GM19035 (cell line): ENCODE measurements around the gene SMARCB1.
A peak's percentile ranks its signal among the peaks of the same experiment; 100 is the strongest.

ENCODE experiments used
- ATAC-seq: cut with Tn5 transposase; IDR thresholded peaks from one replicate; pipeline ENCODE4 v1.9.1; 2021; ENCODE audit not compliant: unreplicated experiment

The SMARCB1 gene

DNA sequence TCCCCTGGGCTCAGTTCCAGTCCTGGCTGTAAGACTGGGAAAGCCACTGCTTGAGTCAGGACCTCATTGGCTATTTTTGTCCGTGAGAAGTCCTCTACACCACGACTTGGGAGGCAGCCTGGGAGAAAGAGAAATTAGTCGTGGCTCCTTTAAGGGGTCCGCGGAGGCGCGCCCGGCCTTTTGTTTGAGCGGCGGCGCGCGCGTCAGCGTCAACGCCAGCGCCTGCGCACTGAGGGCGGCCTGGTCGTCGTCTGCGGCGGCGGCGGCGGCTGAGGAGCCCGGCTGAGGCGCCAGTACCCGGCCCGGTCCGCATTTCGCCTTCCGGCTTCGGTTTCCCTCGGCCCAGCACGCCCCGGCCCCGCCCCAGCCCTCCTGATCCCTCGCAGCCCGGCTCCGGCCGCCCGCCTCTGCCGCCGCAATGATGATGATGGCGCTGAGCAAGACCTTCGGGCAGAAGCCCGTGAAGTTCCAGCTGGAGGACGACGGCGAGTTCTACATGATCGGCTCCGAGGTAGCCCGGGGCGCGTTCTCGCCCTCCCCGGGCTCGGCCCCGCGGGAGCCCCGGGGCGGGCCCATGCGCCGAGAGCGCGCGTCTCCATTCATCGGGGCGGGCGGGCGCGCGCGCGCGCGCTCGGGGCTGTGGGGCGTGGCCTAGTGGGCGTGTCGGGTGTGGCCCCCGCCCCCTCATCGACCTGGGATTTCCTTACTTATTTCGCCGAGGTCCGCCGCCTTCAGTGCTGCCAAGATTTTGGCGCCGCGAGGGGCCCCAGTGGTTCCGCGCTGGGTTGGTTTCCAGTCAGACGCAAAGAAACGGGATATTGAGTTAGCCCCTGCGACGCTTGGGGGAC, at the start of gene SMARCB1:
SMARCB1 (plus strand) TSS at position 215 of the 848 bp plus-strand sequence; CDS start at position 419, 204 bp downstream.
- peak; percentile 76 for ATAC-seq

DNA sequence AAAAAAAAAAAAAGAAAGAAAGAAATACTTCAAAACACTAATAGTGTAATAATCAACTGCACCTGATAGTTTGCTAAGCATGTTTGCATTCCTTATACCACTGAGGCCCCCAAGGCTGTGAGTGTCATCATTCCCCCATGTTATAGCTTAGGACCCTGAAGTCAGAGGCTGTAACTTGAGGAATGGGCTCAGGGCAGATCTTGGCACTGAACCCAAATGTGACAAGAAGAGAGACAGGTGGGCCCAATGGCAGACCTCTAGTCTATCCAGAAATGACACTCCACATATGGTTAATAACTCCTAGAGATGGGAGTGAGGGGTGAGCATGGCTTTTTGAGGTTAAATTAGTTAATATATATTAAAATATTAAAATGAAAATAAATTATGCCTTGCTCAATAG, 49.1 kb upstream of the SMARCB1 start:
- no peak for ATAC-seq

- ATAC-seq = no peak
These were observed 44.1 kb upstream of the SMARCB1 start for GRCh38 chr22:23742505-23743264.

- no peak for ATAC-seq
These were observed 43.5 kb upstream of the SMARCB1 start for GRCh38 chr22:23743303-23743705.

GRCh38 chr22:23744001-23744400, 42.8 kb upstream of the SMARCB1 start:
- no peak for ATAC-seq

DNA sequence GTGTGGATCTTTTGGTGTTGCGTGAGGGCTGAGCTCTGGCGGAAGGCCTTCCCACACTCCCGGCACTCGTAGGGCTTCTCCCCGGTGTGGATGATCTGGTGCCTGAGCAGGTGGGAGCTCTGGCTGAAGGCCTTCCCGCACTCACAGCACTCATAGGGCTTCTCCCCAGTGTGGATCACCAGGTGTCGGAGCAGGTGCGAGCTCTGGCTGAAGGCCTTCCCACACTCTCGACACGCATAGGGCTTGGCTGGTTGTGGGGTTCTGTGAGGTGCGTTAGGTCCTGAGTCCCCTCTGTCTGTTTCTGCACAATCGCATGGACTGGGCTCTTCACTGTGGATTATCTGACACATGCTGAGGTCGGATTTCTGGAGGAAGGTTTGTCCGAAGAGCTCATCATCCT, 42.3 kb upstream of the SMARCB1 start:
- ATAC-seq = no peak

- ATAC-seq = no peak
These were observed 41.0 kb upstream of the SMARCB1 start for GRCh38 chr22:23745791-23746190.

DNA sequence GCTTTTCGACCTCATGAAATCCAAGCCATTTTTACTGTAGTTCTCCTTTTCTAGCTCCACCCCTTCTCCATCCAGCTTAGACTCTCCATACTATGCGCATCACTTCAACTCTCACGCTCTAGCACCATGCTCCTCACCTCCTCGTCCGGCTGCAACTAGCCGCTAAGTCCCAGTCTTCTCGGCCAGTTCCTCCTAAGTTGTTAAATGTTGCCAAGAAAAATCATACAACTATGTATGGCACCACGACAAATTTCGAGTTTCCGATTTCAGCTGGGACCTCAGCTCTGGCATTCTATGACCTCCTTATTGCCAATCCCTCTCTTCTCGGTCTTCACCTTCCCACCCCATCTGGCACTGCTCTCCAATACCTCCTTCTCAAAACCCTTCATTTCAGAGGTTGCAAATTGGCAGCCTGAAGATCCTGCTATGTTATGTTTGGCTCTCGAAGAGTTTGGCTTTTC, 36.9 kb upstream of the SMARCB1 start:
- ATAC-seq = no peak

- no peak for ATAC-seq
These were observed 36.4 kb upstream of the SMARCB1 start for GRCh38 chr22:23750367-23750713.

DNA sequence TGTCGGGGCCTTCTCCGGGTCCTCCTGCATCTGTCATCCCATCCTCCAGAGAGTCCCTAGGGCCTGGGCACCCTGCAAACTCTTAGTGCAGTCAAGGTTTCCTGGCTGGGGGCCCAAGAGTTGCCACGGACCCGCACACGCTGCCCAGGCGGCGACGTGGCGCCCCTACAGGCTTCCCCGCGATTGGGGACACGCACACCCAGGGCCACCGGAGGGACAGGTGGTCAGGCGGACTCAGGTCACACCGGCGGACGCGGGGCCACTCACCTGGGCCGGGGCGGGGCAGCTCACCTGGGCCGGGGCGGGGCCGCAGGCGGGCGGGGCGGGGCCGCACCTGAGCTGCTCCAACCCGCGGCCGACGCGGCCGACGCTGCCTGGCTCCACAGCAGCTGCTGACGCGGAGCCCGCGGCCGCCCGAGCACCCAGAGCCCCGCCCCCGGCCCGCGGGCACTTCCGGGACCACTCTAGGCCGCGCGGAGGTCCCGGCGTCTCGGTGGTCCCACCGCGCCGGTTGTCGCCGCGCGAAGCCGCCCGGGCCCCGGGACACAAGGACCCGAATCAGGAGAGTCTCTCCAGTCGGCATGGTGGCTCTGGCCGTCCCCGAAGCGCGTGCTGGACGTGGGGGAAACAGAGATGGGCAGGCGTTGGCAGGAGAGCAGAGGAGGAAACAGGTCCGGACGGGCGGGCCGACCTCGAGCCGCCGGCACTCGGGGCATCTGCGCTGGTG, 35.9 kb upstream of the SMARCB1 start, which contains the start of gene ZNF70:
ZNF70 (minus strand) TSS at position 399 of the 727 bp plus-strand sequence. CDS start 5,972 bp downstream, outside the sequence.
- peak; percentile 75 for ATAC-seq

DNA sequence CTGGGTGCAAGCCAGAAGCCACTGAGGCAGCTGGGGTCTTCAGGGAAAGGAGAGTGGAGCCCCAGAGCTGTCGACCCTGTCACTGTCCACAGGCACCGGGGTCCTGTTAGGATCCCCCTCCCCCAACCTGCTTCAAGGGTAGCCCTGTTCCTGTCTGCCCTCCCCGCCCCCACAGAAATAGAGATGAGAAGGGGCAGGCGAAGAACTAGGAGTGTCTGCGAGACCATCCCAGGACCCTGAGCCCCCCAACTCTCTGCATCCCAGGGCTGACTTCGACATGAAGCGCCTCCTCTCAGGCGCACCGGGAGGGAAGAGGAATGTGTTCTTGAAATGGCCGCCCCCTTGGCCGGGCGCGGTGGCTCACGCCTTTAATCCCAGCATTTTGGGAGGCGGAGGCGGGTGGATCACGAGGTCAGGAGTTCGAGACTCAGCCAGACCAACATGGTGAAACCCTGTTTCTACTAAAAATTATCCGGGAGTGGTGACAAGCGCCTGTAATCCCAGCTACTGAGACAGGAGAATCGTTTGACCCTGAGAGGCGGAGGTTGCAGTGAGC, 35.2 kb upstream of the SMARCB1 start:
- peak; percentile 11 for ATAC-seq

DNA sequence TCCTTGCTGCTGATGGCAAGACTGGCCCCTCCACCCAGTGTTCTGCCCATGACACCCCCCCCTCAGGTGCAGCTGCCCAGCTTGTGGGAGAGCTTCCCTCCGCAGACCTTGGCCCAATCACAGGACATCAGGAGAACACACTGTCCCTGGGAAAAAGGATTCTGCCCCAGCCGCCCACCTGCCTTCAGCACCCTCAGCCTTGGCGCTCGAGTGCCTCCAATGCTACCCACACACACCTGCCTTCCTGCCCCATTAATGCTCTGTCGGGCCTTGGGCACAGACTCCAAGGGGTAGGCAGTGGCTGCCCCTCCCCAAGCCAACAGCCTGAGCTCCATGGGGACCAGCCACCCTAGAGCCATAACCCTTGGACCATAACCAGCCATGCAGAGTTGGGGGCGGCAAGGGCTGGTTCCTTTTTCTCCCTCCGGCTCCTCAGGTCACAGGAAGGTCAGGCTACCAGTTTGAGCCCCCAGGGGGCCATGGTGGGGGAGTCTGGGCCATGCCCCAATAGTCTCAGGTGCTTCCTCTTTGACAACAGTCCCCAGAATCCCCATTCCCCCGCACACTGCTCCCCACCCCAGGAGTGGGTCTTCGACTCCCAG, 34.6 kb upstream of the SMARCB1 start:
- no peak for ATAC-seq

DNA sequence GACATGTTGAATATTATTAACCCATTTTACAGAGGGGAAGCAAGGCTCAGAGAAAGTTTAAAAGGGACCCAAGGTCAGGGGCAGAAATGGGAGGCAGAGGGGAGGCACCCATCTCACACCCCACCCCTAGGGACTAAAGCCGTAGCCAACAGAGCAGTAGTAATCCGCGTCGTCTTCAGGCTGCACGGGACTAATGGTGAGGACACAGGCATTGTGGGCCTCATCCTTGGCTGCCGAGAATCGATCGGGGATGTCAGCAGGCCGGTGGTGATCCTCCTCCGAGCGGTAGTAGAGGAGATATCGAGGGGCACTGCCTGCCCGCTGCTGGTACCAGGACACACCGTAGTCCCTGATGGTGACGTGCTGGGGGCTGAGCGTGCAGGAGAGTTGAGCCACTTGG, 34.0 kb upstream of the SMARCB1 start:
- ATAC-seq = no peak

GRCh38 chr22:23753385-23753784, 33.4 kb upstream of the SMARCB1 start:
- ATAC-seq = no peak

GRCh38 chr22:23754220-23754919, 32.4 kb upstream of the SMARCB1 start, which contains the start of gene VPREB3:
Gene VPREB3, minus strand, starts transcription at chr22:23754425. Its CDS starts 62 bp downstream, at chr22:23754363.
- ATAC-seq = no peak

- ATAC-seq = no peak
These were observed 31.7 kb upstream of the SMARCB1 start for GRCh38 chr22:23754980-23755636.

GRCh38 chr22:23755711-23756110, 31.1 kb upstream of the SMARCB1 start:
- no peak for ATAC-seq

- no peak for ATAC-seq
These were observed 29.9 kb upstream of the SMARCB1 start for GRCh38 chr22:23756891-23757290.

DNA sequence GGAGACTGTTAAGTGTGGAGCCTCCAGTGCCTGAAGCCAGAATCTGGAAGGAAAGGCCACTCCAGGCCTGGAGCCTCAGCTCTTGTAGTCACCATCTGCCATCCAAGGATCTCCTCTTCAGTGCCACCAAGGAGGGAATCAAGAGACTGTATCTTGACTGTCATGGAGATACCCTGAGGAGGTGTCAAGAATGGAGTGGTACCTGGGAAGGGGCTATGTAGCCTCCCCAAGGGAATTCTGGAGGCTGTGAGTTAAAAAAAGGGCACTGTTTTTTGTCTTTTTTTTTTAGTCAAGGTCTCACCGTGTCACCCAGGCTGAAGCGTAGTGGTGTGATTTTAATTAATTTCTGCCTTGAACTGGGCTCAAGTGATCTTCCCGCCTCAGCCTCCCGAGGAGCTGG, 27.2 kb upstream of the SMARCB1 start:
- no peak for ATAC-seq
